H9 (cell line): ENCODE measurements around the gene LHPP. TPM values are rescaled to one million over a fixed set of nuclear protein-coding genes. Genes with fewer than 3 reads are reported as not detected.

Experiments used
- DNase-seq: peaks from one replicate; pipeline ENCODE4 v3.0.0-alpha.2; 2017
- H2AFZ ChIP-seq: one replicate; pipeline ENCODE4 v1.6.1; 2013; ENCODE audit warnings: mild to moderate bottlenecking, low read length, control low read depth, moderate library complexity
- H2AK5ac ChIP-seq: 2 replicates; pipeline ENCODE4 v1.6.1; 2013; ENCODE audit warnings: low read length, control low read depth, mixed read lengths; ENCODE audit not compliant: insufficient read length
- H2BK120ac ChIP-seq: one replicate; pipeline ENCODE4 v1.6.1; 2013; ENCODE audit warnings: low read depth, mild to moderate bottlenecking, low read length, control low read depth, inconsistent platforms; ENCODE audit not compliant: poor library complexity, severe bottlenecking
- H2BK12ac ChIP-seq: 2 replicates; pipeline ENCODE4 v1.6.1; 2013; ENCODE audit warnings: low read length, control low read depth, mixed read lengths, low read depth; ENCODE audit not compliant: insufficient read length
- H2BK15ac ChIP-seq: 2 replicates; pipeline ENCODE4 v1.6.1; 2013; ENCODE audit warnings: low read depth, low read length, control low read depth
- H2BK20ac ChIP-seq: one replicate; pipeline ENCODE4 v1.6.1; 2013; ENCODE audit warnings: low read depth, mild to moderate bottlenecking, low read length, control low read depth, inconsistent platforms; ENCODE audit not compliant: poor library complexity, severe bottlenecking
- H2BK5ac ChIP-seq: 2 replicates; pipeline ENCODE4 v1.6.1; 2013; ENCODE audit warnings: low read length, control low read depth, mixed read lengths; ENCODE audit not compliant: insufficient read length
- H3K14ac ChIP-seq: 2 replicates; pipeline ENCODE4 v1.6.1; 2013; ENCODE audit warnings: low read length, control low read depth; ENCODE audit not compliant: insufficient read depth
- H3K18ac ChIP-seq: 2 replicates; pipeline ENCODE4 v1.6.1; 2013; ENCODE audit warnings: low read depth, mild to moderate bottlenecking, mixed read lengths, low read length, control low read depth; ENCODE audit not compliant: insufficient read length
- H3K23ac ChIP-seq: 2 replicates; pipeline ENCODE4 v1.6.1; 2013; ENCODE audit warnings: low read length, control low read depth, mixed read lengths, low read depth; ENCODE audit not compliant: insufficient read length
- H3K23me2 ChIP-seq: 2 replicates; pipeline ENCODE4 v1.6.1; 2013; ENCODE audit warnings: low read depth, mild to moderate bottlenecking, mixed read lengths, low read length, control low read depth; ENCODE audit not compliant: insufficient read length, poor library complexity, severe bottlenecking
- H3K27ac ChIP-seq: 2 replicates; pipeline ENCODE4 v1.5.1; 2013; ENCODE audit warnings: low read length, control low read depth, mixed read lengths, low read depth; ENCODE audit not compliant: insufficient read length
- H3K27me3 ChIP-seq: 2 replicates; pipeline ENCODE4 v1.6.1; 2013; ENCODE audit warnings: low read length, control low read depth, inconsistent platforms; ENCODE audit not compliant: insufficient read depth
- H3K4ac ChIP-seq: 2 replicates; pipeline ENCODE4 v1.6.1; 2013; ENCODE audit warnings: low read depth, mild to moderate bottlenecking, control low read depth, inconsistent platforms, low read length, moderate library complexity
- H3K4me1 ChIP-seq: 2 replicates; pipeline ENCODE4 v1.6.1; 2013; ENCODE audit warnings: low read length, control low read depth, inconsistent platforms; ENCODE audit not compliant: insufficient read depth
- H3K4me2 ChIP-seq: 2 replicates; pipeline ENCODE4 v1.6.1; 2013; ENCODE audit warnings: low read length, control low read depth, mixed read lengths; ENCODE audit not compliant: insufficient read length, insufficient read depth
- H3K56ac ChIP-seq: 2 replicates; pipeline ENCODE4 v1.6.1; 2013; ENCODE audit warnings: low read depth, mild to moderate bottlenecking, mixed read lengths, low read length, control low read depth; ENCODE audit not compliant: insufficient read length
- H3K79me1 ChIP-seq: 2 replicates; pipeline ENCODE4 v1.6.1; 2013; ENCODE audit warnings: low read depth, mild to moderate bottlenecking, moderate library complexity, low read length, control low read depth, inconsistent platforms; ENCODE audit not compliant: insufficient read depth, poor library complexity, severe bottlenecking
- H3K79me2 ChIP-seq: 2 replicates; pipeline ENCODE4 v1.6.1; 2013; ENCODE audit warnings: low read length, control low read depth, inconsistent platforms; ENCODE audit not compliant: insufficient read depth
- H3K9ac ChIP-seq: 2 replicates; pipeline ENCODE4 v1.6.1; 2013; ENCODE audit warnings: low read length, control low read depth, mixed read lengths; ENCODE audit not compliant: insufficient read length; ENCODE audit errors: extremely low read depth
- H3K9me3 ChIP-seq: one replicate; pipeline ENCODE4 v1.6.1; 2013; ENCODE audit warnings: low read depth, low read length, inconsistent platforms; ENCODE audit not compliant: control insufficient read depth
- H3T11ph ChIP-seq: one replicate; pipeline ENCODE4 v1.6.1; 2013; ENCODE audit warnings: mild to moderate bottlenecking, low read length, control low read depth, inconsistent platforms
- H4K20me1 ChIP-seq: one replicate; pipeline ENCODE4 v1.6.1; 2013; ENCODE audit not compliant: control insufficient read depth, insufficient read length, insufficient read depth
- H4K5ac ChIP-seq: 2 replicates; pipeline ENCODE4 v1.6.1; 2013; ENCODE audit warnings: low read depth, mild to moderate bottlenecking, mixed read lengths, low read length, control low read depth; ENCODE audit not compliant: insufficient read length
- H4K8ac ChIP-seq: replicated peaks from 2 replicates; pipeline ENCODE4 v1.6.1; 2013; ENCODE audit warnings: low read length, control low read depth, mixed read lengths, low read depth; ENCODE audit not compliant: insufficient read length
- H4K91ac ChIP-seq: 2 replicates; pipeline ENCODE4 v1.6.1; 2013; ENCODE audit warnings: low read depth, mild to moderate bottlenecking, moderate library complexity, mixed read lengths, low read length, control low read depth; ENCODE audit not compliant: insufficient read length
- H3K27ac Mint-ChIP-seq, 3 experiments: 2 replicates in 2 of 3; 3 replicates in 1 of 3; pipeline ENCODE4 v1.8.0; 2020 to 2021; ENCODE audit warnings: mixed read lengths in 3 of 3, mild to moderate bottlenecking in 1 of 3, moderate library complexity in 1 of 3
- H3K27me3 Mint-ChIP-seq: 2 replicates; pipeline ENCODE4 v1.8.0; 2021; ENCODE audit warnings: low read depth, mild to moderate bottlenecking, moderate library complexity, mixed read lengths
- H3K36me3 Mint-ChIP-seq, 3 experiments: 2 replicates in 2 of 3; 3 replicates in 1 of 3; pipeline ENCODE4 v1.8.0; 2020 to 2021; ENCODE audit warnings: low read depth in 3 of 3, mixed read lengths in 3 of 3; ENCODE audit not compliant: insufficient read depth in 1 of 3
- H3K4me1 Mint-ChIP-seq, 2 experiments: 2 replicates each; pipeline ENCODE4 v1.8.0; 2020; ENCODE audit warnings: mixed read lengths in 2 of 2
- H3K4me3 Mint-ChIP-seq, 2 experiments: 2 replicates in 1 of 2; 3 replicates in 1 of 2; pipeline ENCODE4 v1.8.0; 2020 to 2021; ENCODE audit warnings: mild to moderate bottlenecking in 2 of 2, mixed read lengths in 2 of 2, moderate library complexity in 1 of 2
- H3K9me3 Mint-ChIP-seq, 2 experiments: 2 replicates in 1 of 2; 3 replicates in 1 of 2; pipeline ENCODE4 v1.8.0; 2020; ENCODE audit warnings: mild to moderate bottlenecking in 2 of 2, mixed read lengths in 2 of 2, moderate library complexity in 1 of 2
- CTCF ChIP-seq: fragments of 200-600 bp; sonication (generic); conservative IDR thresholded peaks from 3 replicates; pipeline ENCODE4 v1.8.0; 2021; ENCODE audit warnings: antibody characterized with exemption, mild to moderate bottlenecking
- WGBS: extraction: QIAGEN DNeasy Blood & Tissue Kit; methylation state at CpG from one replicate; pipeline ENCODE4 v1.1.7; 2013; ENCODE audit warnings: missing lambda C conversion rate, low lambda C conversion rate, mixed read lengths; ENCODE audit not compliant: insufficient read length; ENCODE audit errors: extremely low coverage; 5-methylcytosine and 5-hydroxymethylcytosine counted together
- total RNA-seq: library from RNA; stranded (reverse); gene quantifications from 2 replicates; pipeline ENCODE4 v1.2.1, GENCODE V29; 2021

LHPP gene
- total RNA-seq, 1 experiment from 2014 or later, result 29.6 TPM

GRCh38 chr10:124563320-124564040 lies 101.9 kb downstream of the LHPP start:
- DNase-seq, result no peak
- Mint-ChIP-seq H3K9me3 (no peaks in the 10 kb centered on the region; a peak in 1 of 5 replicates), H3K4me1 (peaks cover 14 to 15% of the 10 kb centered on the region in 2 experiments)

More at GRCh38 chr10:124563320-124564040, 101.9 kb downstream of the LHPP start:
- Histone ChIP-seq H3K4me2 (no peak overlapping the region), H3K4me1 (peaks cover 6% of the 10 kb centered on the region; the same call in 1 of the 2 replicates), H3K18ac (no peak overlapping the region), H4K5ac (no peak overlapping the region), H4K91ac (no peak overlapping the region), H4K8ac (no peak overlapping the region), H3K27ac (no peak overlapping the region), H2AFZ (no peak overlapping the region), H3K79me1 (no peaks in the 10 kb centered on the region), H3K23ac (no peak overlapping the region), H2BK120ac (no peak overlapping the region), H4K20me1 (no peaks in the 10 kb centered on the region), H2BK15ac (no peak overlapping the region), H3K79me2 (no peaks in the 10 kb centered on the region), H2AK5ac (no peak overlapping the region), H3K14ac (no peak overlapping the region), H3K23me2 (no peaks in the 10 kb centered on the region), H2BK5ac (no peak overlapping the region), H2BK12ac (no peak overlapping the region), H3K9ac (no peak overlapping the region), H2BK20ac (no peak overlapping the region), H3T11ph (no peak overlapping the region), H3K56ac (no peak overlapping the region), H3K27me3 (no peaks in the 10 kb centered on the region), H3K4ac (no peak overlapping the region), H3K9me3 (no peaks in the 10 kb centered on the region)
- Mint-ChIP-seq H3K27ac (no peak overlapping the region), H3K4me3 (no peak overlapping the region; a peak in 1 of 5 replicates), H3K27me3 (no peaks in the 10 kb centered on the region; the same call in 1 of the 2 replicates), H3K36me3 (peaks cover 0 to 2% (median 0%) of the 10 kb centered on the region in 3 experiments; a peak in 3 of 7 replicates)
- no peak for TF ChIP-seq CTCF
- WGBS, result no CpG with 5 or more reads among the region's 7 CpGs
